GM18507 (cell line): ENCODE results near the gene BAG3.
"Not testable (repeated sequence)": the region's sequence is repeated elsewhere in the genome, so short reads cannot be mapped to it uniquely, and the experiment has no call there.

Source experiments
- DNase-seq: peaks from one replicate; pipeline ENCODE4 v3.0.0; 2011; ENCODE audit warnings: low read depth; ENCODE audit not compliant: insufficient read length; ENCODE audit errors: extremely low spot score
- FAIRE-seq: peaks from 2 replicates; lab custom pipeline; 2011; peaks lifted over from hg19 to GRCh38; lab: Jason Lieb, UNC

BAG3 gene

GRCh38 chr10:119638982-119639381, 12.2 kb upstream of the BAG3 start:
- DNase-seq (no peak), FAIRE-seq (no peak)

GRCh38 chr10:119640384-119640783, 10.8 kb upstream of the BAG3 start:
- DNase-seq (no peak), FAIRE-seq (no peak)

- no peak for FAIRE-seq
- DNase-seq, result no peak
These were observed 10.2 kb upstream of the BAG3 start for GRCh38 chr10:119640875-119641526.

GRCh38 chr10:119642556-119643111, 8.5 kb upstream of the BAG3 start:
- no peak for FAIRE-seq
- DNase-seq, result no peak

GRCh38 chr10:119643306-119644204, 7.6 kb upstream of the BAG3 start:
- no peak for DNase-seq
- FAIRE-seq, result no peak

GRCh38 chr10:119644205-119644814, 6.9 kb upstream of the BAG3 start:
- FAIRE-seq (no peak), DNase-seq (no peak)

GRCh38 chr10:119644994-119645393, 6.2 kb upstream of the BAG3 start:
- FAIRE-seq, result no peak
- DNase-seq, result no peak

GRCh38 chr10:119650062-119650461, 1.1 kb upstream of the BAG3 start:
- no peak for FAIRE-seq
- no peak for DNase-seq

GRCh38 chr10:119651514-119652360, 557 bp downstream of the BAG3 start:
- FAIRE-seq (no peak), DNase-seq (no peak)

- no peak for DNase-seq
- FAIRE-seq, result no peak
These were observed 1.2 kb downstream of the BAG3 start for GRCh38 chr10:119652361-119652730.

- DNase-seq (no peak), FAIRE-seq (no peak)
These were observed 2.0 kb downstream of the BAG3 start for GRCh38 chr10:119653209-119653608.

GRCh38 chr10:119653916-119654315, 2.7 kb downstream of the BAG3 start:
- DNase-seq, result no peak
- no peak for FAIRE-seq

- DNase-seq (no peak), FAIRE-seq (no peak)
These were observed 3.4 kb downstream of the BAG3 start for GRCh38 chr10:119654540-119654939.

GRCh38 chr10:119655566-119656001, 4.4 kb downstream of the BAG3 start:
- FAIRE-seq (no peak), DNase-seq (no peak)

GRCh38 chr10:119656760-119657159, 5.6 kb downstream of the BAG3 start:
- DNase-seq, result no peak
- no peak for FAIRE-seq

GRCh38 chr10:119657725-119658124, 6.5 kb downstream of the BAG3 start:
- FAIRE-seq (no peak), DNase-seq (no peak)

GRCh38 chr10:119658274-119658673, 7.1 kb downstream of the BAG3 start:
- DNase-seq (no peak), FAIRE-seq (no peak)

GRCh38 chr10:119659951-119660350, 8.8 kb downstream of the BAG3 start:
- FAIRE-seq (no peak), DNase-seq (no peak)

- not testable (repeated sequence) for FAIRE-seq, DNase-seq
These were observed 11.0 kb downstream of the BAG3 start for GRCh38 chr10:119662076-119662605.
